Stimulated activated CD4-positive, alpha-beta T cell treated with anti-CD3 and anti-CD28 coated beads, Interleukin-12 subunit alpha, Interleukin-12 subunit beta, amount 100 ng/mL, for 48 hours (primary cell): ENCODE measurements around the gene AKAP7.

ENCODE experiments used
- DNase-seq, 3 donors: peaks; one replicate each; pipeline ENCODE4 v3.0.0-alpha.2; 2020; ENCODE audit warnings: low read depth in 2 of 3, low spot score in 1 of 3

The AKAP7 gene

GRCh38 chr6:131134220-131134979, 867 bp upstream of the AKAP7 start:
- DNase-seq: no peak

- no peak for DNase-seq
Observed at GRCh38 chr6:131134980-131135243, 355 bp upstream of the AKAP7 start.

GRCh38 chr6:131136021-131136786, 937 bp downstream of the AKAP7 start:
- DNase-seq: no peak

- DNase-seq: no peak
Observed at GRCh38 chr6:131139599-131139998, 4.3 kb downstream of the AKAP7 start.

GRCh38 chr6:131143319-131143718, 8.1 kb downstream of the AKAP7 start:
- DNase-seq: no peak

GRCh38 chr6:131146865-131147264, 11.6 kb downstream of the AKAP7 start:
- DNase-seq: no peak

GRCh38 chr6:131156411-131156810, 21.1 kb downstream of the AKAP7 start:
- no peak for DNase-seq

GRCh38 chr6:131159578-131159977, 24.3 kb downstream of the AKAP7 start:
- no peak for DNase-seq

- no peak for DNase-seq
Observed at GRCh38 chr6:131160254-131160758, 25.0 kb downstream of the AKAP7 start.

- no peak for DNase-seq
Observed at GRCh38 chr6:131161987-131162386, 26.7 kb downstream of the AKAP7 start.

- DNase-seq: no peak
Observed at GRCh38 chr6:131163886-131164285, 28.6 kb downstream of the AKAP7 start.

- DNase-seq: no peak
Observed at GRCh38 chr6:131164506-131164905, 29.2 kb downstream of the AKAP7 start.

- DNase-seq: no peak
Observed at GRCh38 chr6:131167773-131168172, 32.5 kb downstream of the AKAP7 start.

GRCh38 chr6:131169613-131170012, 34.3 kb downstream of the AKAP7 start:
- no peak for DNase-seq

- no peak for DNase-seq
Observed at GRCh38 chr6:131172222-131172621, 37.0 kb downstream of the AKAP7 start.

- DNase-seq: no peak
Observed at GRCh38 chr6:131173680-131174079, 38.4 kb downstream of the AKAP7 start.

- no peak for DNase-seq
Observed at GRCh38 chr6:131175564-131175963, 40.3 kb downstream of the AKAP7 start.

- no peak for DNase-seq
Observed at GRCh38 chr6:131177996-131178395, 42.7 kb downstream of the AKAP7 start.

GRCh38 chr6:131182991-131183425, 47.7 kb downstream of the AKAP7 start:
- no peak for DNase-seq

- DNase-seq: no peak
Observed at GRCh38 chr6:131183427-131184095, 48.3 kb downstream of the AKAP7 start.

- DNase-seq: no peak
Observed at GRCh38 chr6:131191590-131191989, 56.3 kb downstream of the AKAP7 start.

- no peak for DNase-seq
Observed at GRCh38 chr6:131197716-131198115, 62.4 kb downstream of the AKAP7 start.
